Ishikawa (cell line): ENCODE data around the gene MIX23.

Experiments
- CEBPB ChIP-seq: IDR thresholded peaks from 2 replicates; pipeline ENCODE4 v1.6.1; 2012
- CREB1 ChIP-seq: IDR thresholded peaks from 2 replicates; pipeline ENCODE4 v1.6.1; 2012; ENCODE audit warnings: low read depth
- EGR1 ChIP-seq: IDR thresholded peaks from 2 replicates; pipeline ENCODE4 v1.6.1; 2012
- EP300 ChIP-seq: IDR thresholded peaks from 2 replicates; pipeline ENCODE4 v1.6.1; 2012; ENCODE audit warnings: borderline replicate concordance
- FOXM1 ChIP-seq: IDR thresholded peaks from 2 replicates; pipeline ENCODE4 v1.6.1; 2012; ENCODE audit warnings: low read depth, borderline replicate concordance
- NFIC ChIP-seq: IDR thresholded peaks from 2 replicates; pipeline ENCODE4 v1.6.1; 2012
- RAD21 ChIP-seq: IDR thresholded peaks from 2 replicates; pipeline ENCODE4 v1.6.1; 2012; ENCODE audit warnings: low read depth
- TAF1 ChIP-seq: IDR thresholded peaks from 2 replicates; pipeline ENCODE4 v1.6.1; 2012; ENCODE audit warnings: low read depth, mild to moderate bottlenecking
- TCF12 ChIP-seq: IDR thresholded peaks from 2 replicates; pipeline ENCODE4 v1.6.1; 2012; ENCODE audit warnings: low read depth
- TEAD4 ChIP-seq: IDR thresholded peaks from 2 replicates; pipeline ENCODE4 v1.6.1; 2012
- YY1 ChIP-seq: IDR thresholded peaks from 2 replicates; pipeline ENCODE4 v1.6.1; 2012; ENCODE audit warnings: low read depth
- ZBTB7A ChIP-seq: IDR thresholded peaks from 2 replicates; pipeline ENCODE4 v1.6.1; 2012; ENCODE audit warnings: low read depth
- TF ChIP-seq, protein P1 (sequence below): IDR thresholded peaks from 2 replicates; pipeline ENCODE4 v1.6.1; 2012
- TF ChIP-seq, protein P2 (sequence below): IDR thresholded peaks from 2 replicates; pipeline ENCODE4 v1.6.1; 2012; ENCODE audit warnings: low read depth, mild to moderate bottlenecking
- TF ChIP-seq, protein P3 (sequence below): IDR thresholded peaks from 2 replicates; pipeline ENCODE4 v1.6.1; 2012

Gene MIX23

DNA sequence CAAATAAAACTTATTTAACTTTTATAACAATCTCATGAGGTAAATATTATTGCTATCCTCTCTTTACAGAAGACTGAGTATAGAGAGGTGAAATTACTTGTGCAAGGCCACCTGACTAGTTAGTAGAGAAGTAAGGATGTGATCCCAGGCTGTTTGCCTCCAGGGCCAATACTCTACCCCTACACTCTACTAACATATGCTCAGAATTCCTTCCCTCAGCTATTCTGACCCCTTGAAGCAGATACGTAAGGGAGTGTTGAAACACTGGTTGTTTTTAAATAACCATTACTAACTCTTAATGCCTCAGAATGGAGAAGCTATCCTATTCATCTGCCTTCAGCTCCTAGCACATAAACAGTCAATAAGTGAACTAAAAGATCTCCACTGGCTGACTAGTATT is 33.9 kb downstream of the MIX23 start:
- TF ChIP-seq EGR1 (no peak), TEAD4 (no peak), TCF12 (no peak), RAD21 (no peak), TAF1 (no peak), CEBPB (no peak)
- TF ChIP-seq, protein P1, sequence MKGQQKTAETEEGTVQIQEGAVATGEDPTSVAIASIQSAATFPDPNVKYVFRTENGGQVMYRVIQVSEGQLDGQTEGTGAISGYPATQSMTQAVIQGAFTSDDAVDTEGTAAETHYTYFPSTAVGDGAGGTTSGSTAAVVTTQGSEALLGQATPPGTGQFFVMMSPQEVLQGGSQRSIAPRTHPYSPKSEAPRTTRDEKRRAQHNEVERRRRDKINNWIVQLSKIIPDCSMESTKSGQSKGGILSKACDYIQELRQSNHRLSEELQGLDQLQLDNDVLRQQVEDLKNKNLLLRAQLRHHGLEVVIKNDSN, result no peak
- TF ChIP-seq, protein P2, sequence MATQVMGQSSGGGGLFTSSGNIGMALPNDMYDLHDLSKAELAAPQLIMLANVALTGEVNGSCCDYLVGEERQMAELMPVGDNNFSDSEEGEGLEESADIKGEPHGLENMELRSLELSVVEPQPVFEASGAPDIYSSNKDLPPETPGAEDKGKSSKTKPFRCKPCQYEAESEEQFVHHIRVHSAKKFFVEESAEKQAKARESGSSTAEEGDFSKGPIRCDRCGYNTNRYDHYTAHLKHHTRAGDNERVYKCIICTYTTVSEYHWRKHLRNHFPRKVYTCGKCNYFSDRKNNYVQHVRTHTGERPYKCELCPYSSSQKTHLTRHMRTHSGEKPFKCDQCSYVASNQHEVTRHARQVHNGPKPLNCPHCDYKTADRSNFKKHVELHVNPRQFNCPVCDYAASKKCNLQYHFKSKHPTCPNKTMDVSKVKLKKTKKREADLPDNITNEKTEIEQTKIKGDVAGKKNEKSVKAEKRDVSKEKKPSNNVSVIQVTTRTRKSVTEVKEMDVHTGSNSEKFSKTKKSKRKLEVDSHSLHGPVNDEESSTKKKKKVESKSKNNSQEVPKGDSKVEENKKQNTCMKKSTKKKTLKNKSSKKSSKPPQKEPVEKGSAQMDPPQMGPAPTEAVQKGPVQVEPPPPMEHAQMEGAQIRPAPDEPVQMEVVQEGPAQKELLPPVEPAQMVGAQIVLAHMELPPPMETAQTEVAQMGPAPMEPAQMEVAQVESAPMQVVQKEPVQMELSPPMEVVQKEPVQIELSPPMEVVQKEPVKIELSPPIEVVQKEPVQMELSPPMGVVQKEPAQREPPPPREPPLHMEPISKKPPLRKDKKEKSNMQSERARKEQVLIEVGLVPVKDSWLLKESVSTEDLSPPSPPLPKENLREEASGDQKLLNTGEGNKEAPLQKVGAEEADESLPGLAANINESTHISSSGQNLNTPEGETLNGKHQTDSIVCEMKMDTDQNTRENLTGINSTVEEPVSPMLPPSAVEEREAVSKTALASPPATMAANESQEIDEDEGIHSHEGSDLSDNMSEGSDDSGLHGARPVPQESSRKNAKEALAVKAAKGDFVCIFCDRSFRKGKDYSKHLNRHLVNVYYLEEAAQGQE, result no peak

DNA sequence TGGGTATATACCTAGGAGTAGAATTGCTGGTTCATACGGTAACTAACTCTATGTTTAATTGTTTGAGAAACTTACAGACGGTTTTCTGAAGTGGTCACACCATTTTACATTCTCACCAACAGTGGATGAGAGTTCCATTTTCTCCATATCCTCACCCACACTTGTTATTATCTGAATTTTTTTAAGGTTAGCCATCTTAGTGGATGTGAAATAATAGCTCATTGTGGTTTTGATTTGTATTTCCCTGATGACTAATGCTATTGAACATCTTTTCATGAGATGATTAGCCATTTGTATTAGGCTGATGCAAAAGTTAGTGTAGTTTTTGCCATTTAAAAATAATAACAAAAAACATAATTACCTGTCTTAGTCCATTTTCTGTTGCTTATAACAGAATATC is 39.4 kb downstream of the MIX23 start:
- TF ChIP-seq NFIC, result no peak
- TF ChIP-seq EGR1, result no peak

DNA sequence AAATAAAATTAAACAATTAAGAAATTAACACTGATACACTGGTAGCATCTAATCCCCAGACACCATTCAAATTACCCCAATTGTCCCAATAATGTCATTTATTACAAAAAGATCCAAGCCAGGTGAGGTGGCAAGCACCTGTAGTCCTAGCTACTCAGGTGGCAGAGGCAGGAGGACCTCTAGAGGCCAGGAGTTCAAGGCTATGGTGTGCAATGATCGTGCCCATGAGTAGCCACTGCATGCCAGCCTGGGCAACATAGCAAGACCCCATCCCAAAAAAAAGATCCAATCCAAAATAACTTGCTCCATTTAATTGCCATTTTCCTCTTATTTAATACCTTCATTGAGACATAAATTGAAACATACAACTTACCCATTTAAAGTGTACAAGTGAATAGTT is 40.2 kb downstream of the MIX23 start:
- TF ChIP-seq YY1 (no peak), TAF1 (no peak), CREB1 (no peak), ZBTB7A (no peak), CEBPB (no peak), FOXM1 (no peak), RAD21 (no peak), NFIC (no peak), TCF12 (no peak), EP300 (no peak), EGR1 (no peak), TEAD4 (no peak)
- TF ChIP-seq, protein P1, result no peak
- TF ChIP-seq, protein P3, sequence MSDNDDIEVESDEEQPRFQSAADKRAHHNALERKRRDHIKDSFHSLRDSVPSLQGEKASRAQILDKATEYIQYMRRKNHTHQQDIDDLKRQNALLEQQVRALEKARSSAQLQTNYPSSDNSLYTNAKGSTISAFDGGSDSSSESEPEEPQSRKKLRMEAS, result no peak
- TF ChIP-seq, protein P2, result no peak

DNA sequence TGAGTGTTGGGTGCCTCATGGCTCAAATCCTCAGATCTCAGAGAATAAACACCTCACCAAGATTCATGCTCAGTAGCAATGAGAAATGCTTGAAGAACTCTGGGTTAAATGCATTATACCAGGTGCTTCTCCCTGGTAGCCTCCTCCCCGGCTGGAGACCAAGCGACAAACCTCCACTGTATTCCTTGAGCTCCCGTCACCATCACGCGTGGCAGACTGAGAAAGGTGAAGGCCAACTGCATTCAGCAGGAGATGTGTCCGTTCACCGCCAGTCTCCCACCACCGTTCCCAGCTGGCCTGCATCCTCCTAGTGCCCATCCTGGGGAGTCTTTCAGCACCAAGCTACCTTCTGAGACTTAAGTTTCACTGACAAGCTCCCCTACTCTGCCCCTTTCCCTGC is 50.5 kb downstream of the MIX23 start:
- TF ChIP-seq ZBTB7A, result no peak
- TF ChIP-seq, protein P1, result no peak
- TF ChIP-seq CEBPB, result no peak
- TF ChIP-seq TAF1, result no peak
- TF ChIP-seq, protein P3, result no peak
- no peak for TF ChIP-seq TCF12
- no peak for TF ChIP-seq EGR1
- no peak for TF ChIP-seq EP300
- no peak for TF ChIP-seq YY1
- TF ChIP-seq CREB1, result no peak
- TF ChIP-seq RAD21, result no peak
- TF ChIP-seq, protein P2, result no peak

DNA sequence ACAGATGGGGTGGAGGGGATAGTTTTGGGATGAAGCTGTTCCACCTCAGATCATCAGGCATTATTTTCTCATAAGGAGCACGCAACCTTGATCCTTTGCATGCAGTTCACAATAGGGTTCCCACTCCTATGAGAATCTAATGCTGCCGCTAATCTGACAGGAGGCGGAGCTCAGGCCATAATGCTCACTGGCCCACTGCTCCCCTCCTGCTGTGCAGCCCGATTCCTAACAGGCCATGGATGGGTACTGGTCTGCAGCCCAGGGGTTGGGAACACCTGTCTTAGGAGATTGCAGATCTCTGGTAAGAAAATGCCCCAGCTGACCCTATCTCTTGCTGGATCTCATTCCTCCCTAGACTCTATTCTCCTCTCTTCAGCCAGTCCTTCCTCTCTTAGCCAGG is 51.1 kb downstream of the MIX23 start:
- TF ChIP-seq YY1 (no peak), EGR1 (no peak), TCF12 (no peak), CREB1 (no peak), TAF1 (no peak), TEAD4 (no peak), ZBTB7A (no peak), NFIC (no peak)
- TF ChIP-seq, protein P2, result no peak
- TF ChIP-seq, protein P3, result no peak
